Testis (tissue), 2 donors: Measurements from ENCODE around the gene ESYT2.

ENCODE experiments used
- CTCF ChIP-seq, 3 experiments: fragments of 450-650 bp in 2 of 3; fragments of 200-600 bp in 1 of 3; sonication (generic) in 1 of 3; IDR thresholded peaks; one replicate each; pipeline ENCODE4 v1.5.1; 2016 to 2019; ENCODE audit warnings: antibody characterized with exemption in 3 of 3, mild to moderate bottlenecking in 2 of 3, moderate library complexity in 1 of 3
- POLR2A ChIP-seq: fragments of 450-650 bp; IDR thresholded peaks from one replicate; pipeline ENCODE4 v1.6.1; 2017; ENCODE audit warnings: antibody characterized with exemption, mild to moderate bottlenecking, moderate library complexity

GRCh38 chr7:158732494-158733219 lies 96.7 kb downstream of the ESYT2 start:
- no peak for TF ChIP-seq CTCF (IDR thresholded peaks at IDR 0.05)
- no peak for TF ChIP-seq POLR2A
